Measurements from ENCODE around the gene ID3.
A peak's percentile ranks its signal among the peaks of the same experiment; 100 is the strongest.

The ID3 gene

DNA sequence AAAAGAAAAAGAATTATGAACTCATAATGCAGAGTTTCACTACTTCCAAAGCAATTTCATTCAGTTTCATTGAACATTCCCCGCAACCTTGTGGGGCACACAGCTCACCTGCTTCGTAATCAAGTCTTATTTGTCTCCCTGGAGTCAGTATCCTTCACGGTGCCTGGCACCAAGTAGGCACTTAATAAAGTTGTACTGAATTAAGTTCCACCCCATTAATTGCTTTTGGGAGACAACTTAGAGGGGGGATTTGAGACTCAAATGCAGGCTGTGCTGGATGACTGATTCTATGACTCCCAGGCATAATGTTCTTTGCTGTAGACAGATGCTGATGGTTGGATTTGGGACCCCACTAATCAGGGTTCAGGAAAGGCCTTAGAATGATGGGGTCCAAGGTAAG, 6.5 kb upstream of the ID3 start:
- DNase-seq (ENCODE audit: low read depth in 2 of 2), result no peak

DNA sequence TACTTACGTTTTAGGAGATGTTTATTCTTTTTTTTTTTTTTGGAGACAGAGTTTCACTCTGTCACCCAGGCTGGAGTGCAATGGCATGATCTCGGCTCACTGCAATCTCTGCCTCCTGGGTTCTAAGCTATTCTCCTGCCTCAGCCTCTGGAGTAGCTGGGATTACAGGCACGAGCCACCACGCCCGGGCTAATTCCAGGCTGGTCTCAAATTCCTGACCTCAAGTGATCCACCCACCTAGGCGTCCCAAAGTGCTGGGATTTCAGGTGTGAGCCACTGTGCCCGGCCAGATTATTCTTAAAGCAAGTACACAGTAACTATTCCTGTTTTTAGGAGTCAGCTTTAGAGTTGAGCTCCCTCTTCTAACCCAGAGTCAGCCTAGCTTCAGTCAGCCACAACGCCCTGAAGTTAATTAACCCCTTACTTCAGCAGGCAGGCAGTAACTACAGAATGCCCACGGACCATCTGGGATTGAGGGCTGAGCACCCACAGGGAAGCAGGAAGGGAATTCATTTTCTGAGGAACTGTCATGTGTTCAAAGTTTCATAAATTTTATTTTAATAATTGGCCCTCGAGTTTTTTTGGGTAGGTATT, 5.3 kb upstream of the ID3 start:
- DNase-seq (ENCODE audit: low read depth in 2 of 2), result no peak

DNA sequence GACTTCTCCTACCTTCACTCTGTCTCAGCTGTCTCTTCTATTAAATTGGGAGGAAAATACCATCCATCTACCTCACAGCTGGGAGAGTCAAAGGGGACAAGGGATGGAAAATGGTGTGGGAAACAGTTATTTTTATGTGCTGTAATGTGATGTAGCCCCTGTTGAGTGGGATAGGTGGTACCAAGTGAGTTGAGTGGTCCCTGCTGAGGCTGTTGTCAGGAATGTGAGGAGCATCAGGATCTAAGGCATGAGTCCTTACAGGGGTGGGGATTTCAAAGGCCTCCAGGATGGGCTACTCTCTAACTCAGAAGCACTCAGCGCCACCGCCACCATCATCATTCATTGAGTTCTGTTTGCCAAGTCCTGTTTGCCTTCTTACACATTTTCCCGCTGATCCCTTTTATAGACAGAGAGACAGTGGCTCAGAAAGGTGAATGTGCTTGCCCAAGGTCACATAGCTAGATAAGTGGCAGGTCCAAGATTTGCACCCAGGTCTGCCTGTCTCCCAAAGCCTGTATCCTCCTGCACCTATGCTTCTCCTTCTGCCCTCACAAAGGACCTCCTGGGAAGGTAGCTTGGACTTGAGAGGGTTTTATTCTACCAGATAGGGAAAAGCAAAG, 4.6 kb upstream of the ID3 start:
- DNase-seq (ENCODE audit: low read depth in 2 of 2), result no peak

DNA sequence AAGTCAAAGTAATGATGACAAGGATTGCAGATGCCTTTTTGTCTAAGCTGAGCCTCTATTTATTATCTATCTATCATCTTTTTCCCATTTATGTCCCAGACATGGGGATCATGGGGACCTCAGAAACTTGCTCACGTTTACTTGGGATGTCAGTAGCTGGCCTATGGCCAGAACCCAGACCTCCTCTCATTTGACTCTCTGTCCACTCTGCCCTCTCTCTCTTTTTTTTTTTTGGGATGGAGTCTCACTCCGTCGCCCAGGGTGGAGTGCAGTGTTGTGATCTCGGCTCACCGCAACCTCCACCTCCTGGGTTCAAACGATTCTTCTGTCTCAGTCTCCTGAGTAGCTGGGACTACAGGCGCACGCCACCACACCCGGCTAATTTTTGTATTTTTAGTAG, 3.7 kb upstream of the ID3 start:
- DNase-seq (ENCODE audit: low read depth in 2 of 2), result no peak

DNA sequence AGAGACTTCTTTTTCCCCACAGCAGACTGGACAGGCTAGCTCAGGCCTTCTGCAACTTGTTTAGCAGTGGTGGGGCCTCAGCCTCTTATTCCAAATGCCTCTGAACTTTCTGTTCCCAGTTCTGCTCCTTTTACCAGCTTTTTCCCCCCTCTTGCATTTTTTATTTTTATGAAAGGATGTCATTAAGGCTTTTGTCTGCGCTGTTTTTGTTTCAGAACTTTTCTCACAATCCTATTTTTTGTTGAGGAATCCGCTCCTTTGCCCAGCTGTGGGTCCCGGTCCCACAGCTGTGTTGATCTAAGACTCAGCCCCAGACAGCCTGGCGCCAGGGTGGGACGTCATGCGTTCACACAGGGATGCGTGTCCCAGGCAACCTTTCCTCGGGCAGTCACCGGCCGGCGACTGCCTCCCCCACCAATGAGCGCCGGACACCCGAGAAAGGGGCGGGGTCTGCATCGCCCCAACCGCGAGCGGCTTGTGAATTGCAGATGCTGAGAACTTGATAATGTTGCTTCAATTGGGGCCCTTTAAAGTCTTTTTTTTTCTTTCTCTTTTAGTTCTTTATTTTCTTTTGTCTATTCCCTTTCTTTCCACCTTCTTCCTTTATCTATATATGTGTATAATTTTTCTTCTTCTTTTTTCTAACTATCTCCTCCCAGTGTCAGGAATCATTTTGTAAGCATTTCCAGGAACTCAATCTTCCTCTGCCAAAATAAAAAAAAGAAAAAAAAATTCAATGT, 3.0 kb upstream of the ID3 start:
- no peak for DNase-seq (ENCODE audit: low read depth in 2 of 2)

DNA sequence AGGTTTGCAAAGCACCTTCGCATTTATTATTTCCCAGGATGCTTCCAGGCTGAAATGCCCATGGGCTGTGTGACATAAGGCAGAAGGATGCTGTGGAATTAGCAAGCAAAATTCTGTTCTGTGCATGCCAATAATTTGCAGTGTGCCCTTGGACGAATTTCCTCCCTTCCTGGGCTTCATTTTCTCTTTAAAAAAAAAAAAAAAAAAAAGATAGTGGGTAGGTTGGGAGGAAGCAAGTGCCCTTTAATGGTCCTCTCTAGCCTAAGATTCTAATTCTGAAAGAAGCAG, 2.5 kb upstream of the ID3 start:
- DNase-seq (ENCODE audit: low read depth in 2 of 2), result no peak

DNA sequence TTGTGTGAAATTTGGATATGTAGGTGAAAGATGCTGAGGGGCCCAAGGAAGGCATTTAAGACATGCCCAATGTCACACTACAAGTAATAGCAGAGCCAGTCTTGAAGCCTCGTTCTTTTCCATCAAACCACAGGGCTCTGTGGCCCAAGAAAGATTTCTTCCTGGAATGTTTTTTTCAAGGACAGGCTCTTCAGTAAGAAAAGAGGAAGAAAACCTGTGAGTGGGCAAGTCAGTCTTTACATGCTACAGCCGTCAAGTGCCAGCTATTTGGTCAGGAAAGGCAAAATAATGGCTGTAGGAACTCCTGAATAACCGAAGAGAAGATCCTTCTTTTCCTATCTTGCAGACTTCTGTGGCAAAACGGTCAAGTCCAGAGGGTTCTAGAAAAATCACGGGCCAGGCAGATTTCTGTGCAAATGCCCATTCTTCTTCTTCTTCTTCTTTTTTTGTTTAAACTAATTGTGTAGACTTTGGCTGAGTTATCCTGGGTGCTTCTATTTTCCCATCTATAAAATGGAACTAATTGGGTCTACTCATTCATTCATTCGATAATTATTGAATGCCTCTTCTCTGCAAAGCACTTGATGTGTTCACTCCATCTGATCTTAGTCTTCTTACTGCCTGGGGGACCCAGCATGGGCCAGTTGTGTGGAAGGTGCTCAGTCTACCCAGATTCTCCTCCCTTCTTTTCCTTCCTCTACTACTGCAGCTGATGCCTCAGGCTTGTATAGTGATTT, 1.9 kb upstream of the ID3 start:
- no peak for DNase-seq (ENCODE audit: low read depth in 2 of 2)

DNA sequence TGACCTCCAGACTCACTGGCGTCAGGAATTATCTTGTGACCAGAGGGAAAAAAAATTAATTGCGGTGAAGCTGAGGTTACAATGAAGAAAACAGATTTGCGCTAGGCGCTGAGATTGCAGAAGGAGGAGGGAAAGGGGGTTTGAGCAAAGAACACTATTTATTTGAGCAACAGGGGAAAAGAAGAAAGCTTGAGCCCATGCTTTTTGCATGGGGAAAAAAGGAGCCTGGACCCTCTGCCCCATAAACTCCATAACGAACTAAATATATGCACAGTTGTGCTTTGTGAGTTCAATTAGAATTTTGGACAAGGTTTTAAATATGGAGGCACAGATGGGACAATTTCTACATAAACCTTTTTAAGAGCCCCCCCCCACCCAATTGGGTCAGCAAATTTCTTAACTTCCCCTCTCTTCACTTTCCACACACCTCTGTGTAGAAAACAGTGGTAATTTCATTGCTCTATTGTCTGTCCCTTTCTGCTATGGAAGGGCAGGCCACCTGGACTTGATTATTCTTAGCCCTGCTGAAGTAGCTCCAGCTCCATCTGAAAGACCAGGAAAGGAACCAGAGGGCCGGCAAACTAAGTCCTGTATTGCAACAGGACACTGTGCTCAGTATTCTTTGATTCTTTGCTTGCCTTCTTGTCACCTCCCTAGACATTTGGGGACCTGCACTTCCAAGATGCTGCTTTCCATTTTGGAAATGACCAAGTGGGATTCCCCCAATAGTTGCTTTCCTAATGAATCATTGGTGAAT, 862 bp upstream of the ID3 start:
- DNase-seq (ENCODE audit: low read depth in 2 of 2), result no peak

DNA sequence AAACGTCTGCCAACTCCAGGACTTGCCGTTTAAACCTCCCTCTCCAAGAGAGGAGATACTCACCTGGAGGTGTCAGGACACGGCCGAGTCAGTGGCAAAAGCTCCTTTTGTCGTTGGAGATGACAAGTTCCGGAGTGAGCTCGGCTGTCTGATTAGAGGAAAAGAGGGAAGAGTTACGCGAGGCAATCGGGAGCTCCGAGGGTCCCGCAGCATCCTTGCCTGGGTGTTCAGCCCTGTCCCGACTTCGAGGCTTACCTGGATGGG, 497 bp downstream of the ID3 start:
- DNase-seq (ENCODE audit: low read depth in 2 of 2), result no peak

DNA sequence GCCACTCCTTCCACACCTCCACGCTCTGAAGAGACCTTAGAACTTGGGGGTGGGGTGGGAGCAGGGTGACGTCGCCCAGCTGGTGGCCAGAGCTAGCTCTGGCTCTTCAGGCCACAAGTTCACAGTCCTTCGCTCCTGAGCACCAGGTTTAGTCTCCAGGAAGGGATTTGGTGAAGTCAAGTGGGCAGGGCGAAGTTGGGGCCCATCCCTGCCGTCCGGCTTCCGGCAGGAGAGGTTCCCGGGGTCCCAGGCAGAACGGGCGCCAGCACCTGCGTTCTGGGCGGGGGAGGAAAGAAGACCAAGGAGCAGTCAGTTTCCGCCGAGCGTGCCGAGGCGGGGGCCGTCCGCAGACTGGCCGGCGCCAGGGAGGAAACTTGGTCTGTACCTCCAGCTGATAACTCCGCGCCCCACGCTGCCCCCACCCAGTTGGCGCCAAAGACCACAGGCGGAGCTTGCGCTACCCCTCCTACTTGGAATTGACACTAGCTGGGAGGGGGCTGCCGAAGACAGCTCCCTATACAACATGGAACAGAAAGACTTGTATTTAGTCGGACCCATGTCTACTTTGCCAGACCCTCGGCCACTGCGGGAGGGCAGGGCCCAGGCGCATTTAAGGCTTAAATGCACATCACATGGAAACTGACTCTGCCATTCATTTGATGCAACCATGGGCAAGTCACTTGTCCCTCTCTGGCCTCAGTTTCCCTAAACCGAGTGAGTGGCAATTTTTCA, 995 bp downstream of the ID3 start:
- peak in 1 of 2 donors; percentile 25 for DNase-seq (ENCODE audit: low read depth in 2 of 2)

DNA sequence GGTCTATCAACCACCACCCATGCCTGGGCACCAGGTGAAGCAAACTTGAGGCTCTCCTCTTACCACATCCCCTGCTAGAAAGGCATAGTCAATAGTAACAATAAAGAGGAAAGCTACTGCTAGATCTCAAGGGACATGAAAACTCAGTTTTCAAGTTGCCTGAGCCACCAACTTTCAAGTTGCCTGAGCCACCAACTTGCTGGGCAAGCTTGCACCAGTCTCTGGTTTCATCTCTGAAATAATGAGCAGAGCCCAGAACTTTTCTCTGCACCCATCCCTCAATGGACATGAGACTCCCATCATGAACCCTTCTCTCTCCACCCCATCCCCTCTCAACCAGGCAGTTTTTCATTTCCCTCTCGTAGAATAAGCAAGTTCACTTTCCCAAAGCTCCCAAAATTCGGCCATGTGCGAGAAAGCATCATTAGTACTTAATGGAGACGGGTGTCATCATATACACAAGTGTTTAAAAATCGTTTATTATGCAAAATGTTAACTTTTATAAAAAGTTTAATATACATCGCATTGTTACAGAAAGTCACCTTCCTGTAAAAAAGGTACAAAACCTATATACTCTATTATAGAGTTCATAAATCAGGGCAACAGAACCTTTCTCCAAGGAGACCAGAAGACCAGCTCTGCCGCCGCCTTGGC, 1.7 kb downstream of the ID3 start:
- DNase-seq (ENCODE audit: low read depth in 2 of 2), result no peak

DNA sequence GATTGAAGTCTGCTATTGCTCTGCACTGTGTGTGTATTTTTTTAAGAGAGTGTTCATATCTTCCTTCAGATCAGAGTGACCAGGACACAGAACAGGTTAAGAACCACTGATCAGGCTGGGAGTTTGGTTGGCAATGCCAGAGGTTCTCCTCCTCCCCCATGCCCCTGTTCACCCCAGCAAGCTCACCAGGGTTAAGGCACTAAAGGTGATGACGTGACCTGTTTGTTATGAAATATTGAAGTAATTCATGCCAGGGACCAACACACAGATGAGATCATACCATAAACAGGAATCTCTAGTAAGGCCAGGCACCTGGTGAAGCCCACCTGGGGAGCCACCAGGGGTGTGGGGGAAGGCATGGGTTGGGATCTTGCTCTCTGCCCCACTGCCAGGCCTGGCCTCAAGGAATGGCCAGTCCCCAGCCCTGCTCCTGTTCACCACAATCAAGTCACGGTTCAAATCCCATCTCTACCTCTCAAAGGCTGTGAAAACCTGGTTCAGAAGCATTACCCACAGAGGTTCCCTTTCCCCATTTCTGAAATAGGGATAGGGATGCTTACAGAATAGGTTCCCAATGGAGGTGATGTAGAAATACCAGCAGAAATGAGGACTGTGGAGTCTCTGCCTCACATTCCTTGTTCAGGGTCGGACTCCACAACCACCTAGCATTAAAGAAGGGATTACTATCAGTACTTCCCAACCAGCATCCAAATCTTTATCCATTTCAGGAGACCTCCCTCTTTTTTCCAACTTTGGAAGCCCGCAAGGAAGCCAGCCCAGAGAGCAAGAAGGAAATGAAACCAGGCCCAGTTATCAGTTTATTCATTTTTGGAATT, 2.4 kb downstream of the ID3 start:
- no peak for DNase-seq (ENCODE audit: low read depth in 2 of 2)

DNA sequence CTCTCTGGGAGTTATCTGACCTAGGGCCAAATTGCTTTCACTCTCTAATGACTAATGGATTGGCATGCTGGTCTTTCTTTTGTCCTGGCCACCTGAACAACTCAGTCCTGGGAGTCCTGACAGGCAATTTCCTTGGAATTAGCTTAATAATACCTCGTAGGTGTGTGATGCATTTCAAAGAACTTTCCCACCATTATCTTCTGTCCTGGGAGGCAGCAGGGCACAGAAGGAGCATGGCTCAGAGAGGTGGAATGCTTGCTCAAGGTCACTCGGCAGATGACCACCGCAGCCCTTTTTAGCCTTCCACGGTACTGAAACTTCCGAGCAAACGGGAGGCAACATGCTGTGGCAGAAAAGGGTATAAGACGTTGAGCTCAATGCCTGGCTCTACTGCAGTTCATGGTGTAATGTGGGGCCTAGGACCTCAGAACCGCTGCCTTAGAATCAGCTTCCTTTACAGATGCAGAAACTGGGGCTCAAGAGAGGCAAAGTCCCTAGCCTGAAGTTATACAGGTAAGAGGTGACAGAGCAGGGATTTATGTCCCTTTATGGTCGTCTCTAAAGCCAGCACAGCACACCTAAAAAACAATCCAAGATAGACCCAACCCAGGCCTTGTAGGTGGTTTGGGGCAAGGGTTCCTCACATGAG, 3.2 kb downstream of the ID3 start:
- no peak for DNase-seq (ENCODE audit: low read depth in 2 of 2)

DNA sequence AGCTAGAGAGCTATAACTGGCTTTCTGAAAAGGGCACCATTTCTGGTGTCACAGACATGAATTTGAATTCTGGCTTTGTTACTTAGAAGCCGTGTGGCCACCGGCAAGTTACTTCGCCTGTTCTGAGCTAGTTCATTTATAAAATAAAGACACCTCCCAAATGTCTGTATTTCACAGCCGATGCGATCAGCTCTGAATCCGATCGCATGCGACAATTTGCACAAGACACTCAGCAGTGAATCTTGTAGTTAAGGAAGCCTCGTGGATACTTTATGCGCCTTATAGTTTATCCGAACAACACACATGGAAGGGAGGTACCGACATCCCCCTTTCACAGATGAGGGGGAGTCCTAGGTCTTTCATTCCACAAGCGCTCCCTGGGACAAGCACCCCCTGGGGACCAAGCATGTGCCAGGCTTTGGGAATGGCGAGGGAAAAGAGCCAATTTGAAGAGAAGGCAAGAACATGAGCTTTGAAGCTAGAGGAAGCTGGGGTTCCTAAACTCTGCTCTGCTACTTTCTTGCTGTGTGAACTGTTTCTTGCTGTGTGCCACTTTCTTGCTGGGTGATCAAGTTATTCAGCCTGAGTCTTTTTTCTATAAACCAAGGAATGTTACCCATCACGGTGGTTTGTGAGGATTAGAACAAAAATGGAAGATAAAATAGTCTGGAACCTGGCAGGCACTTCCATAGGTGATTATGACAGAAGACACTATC, 3.9 kb downstream of the ID3 start:
- DNase-seq (ENCODE audit: low read depth in 2 of 2), result no peak

DNA sequence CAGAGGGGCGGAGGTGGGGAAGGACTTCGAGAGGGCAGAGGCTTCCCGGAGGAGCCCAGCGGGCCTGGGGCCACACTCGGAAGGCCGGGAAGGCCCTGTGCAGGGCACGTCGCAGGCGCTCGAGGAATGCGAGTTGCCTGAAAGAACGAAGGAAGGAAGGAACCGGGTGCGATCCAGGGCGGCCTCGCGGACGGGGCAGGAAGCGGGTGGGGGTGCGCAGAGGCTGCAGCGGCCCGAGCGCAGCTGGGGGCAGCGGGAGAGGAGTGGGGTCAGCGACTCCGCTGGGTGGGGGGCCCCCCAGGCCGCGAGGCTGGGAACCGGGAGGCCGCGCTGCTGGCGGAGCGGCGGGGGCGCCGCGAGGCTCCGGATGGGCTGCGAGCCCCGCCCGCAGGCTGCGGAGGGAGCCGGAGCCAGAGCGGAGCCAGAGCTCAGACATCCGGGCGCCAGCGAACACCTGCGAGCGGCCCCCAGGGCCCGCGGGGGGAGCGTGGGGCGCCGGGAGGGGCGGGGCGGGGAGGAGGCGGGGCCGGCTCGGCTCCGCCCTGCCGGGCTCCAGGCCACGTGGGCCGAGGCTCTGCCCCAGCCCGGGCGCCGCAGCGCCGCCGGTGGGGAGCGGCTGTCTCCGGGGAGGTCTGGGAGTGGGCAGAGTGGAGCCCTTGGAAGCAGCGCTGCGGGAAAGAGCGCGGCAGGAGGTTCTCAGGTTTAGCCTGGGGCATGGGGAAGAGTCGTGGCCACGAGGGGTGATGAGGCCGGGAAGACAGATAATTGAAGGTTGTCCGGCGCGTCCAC, 4.6 kb downstream of the ID3 start:
- DNase-seq (ENCODE audit: low read depth in 2 of 2), result peak; percentile 74

DNA sequence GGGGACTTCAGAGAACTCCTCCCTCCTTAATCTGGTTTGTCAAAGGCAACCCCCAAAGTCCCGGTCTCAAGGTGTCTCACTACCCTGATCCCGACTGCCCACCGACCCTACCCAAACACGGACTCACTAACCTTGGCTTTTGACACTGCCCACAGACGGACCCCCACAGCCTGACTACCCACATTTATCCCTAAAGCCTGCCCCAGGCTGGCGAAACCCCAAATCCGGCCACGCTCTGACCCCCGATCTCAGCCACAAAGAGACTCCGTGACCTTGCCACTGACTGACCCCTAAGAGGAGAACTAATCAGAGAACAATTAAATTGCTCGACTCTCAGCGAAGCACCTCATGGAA, 5.2 kb downstream of the ID3 start:
- no peak for DNase-seq (ENCODE audit: low read depth in 2 of 2)

DNA sequence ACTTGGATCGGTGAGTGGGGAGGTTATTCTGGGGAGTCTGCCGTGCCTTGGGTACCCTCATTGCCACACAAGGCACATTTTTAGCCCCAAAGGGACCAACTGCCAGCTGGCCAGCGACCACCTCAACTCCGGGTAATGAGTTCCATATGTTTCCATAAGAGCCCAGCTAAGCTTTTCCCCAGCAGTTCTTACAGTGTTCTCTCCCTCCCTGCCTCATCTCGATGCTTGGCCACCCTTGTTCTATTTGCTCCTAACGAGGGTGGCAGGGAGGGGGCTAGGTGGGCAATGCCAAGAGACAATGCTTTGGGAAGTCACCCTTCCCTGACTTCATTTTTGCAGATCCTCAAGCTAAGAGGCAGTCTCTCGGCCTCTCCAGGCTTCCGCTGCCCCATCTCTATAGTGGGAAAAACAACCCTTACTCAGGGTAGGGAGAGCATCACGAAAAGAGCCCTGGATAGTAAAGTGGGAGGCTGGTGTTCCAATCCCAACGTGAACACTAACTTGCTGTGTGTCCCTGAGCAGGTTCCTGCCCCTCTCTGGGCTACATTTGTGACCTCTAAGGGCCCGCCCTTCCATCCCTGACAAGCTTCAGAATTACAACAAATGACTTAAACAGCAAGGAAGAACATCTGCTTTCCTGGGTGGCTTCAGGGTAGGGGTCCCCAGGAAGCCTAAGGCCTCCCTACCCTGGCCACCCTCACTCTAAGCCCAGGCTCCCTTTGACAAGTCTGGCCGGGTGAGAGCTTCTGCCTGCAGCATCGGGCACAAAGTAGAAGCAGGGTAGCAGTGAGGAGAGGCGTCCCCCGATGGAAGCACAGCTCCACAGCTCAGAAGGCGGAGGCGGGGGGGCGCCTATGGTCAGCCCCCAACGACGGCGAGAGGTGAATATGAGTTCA, 5.8 kb downstream of the ID3 start:
- no peak for DNase-seq (ENCODE audit: low read depth in 2 of 2)
